Spleen (tissue), 11 donors: ENCODE data around the gene TCEA2. TPM values are rescaled to one million over a fixed set of nuclear protein-coding genes. Genes with fewer than 3 reads are reported as not detected.

Source experiments
- DNase-seq: peaks from one replicate; pipeline ENCODE4 v3.0.0-alpha.2; 2020
- H3K27ac ChIP-seq, 8 donors: fragments of 200-600 bp; sonication (generic) in 7 of 8; 1 replicate in 4 of 8; 2 replicates in 4 of 8; pipeline versions ENCODE4 v1.5.0 to v1.8.0; 2016 to 2021; ENCODE audit warnings: inconsistent platforms in 4 of 8, mild to moderate bottlenecking in 4 of 8, moderate library complexity in 1 of 8
- H3K27me3 ChIP-seq, 7 donors: fragments of 200-600 bp; sonication (generic) in 6 of 7; replicated peaks in 1 of 7; 1 replicate in 4 of 7; 2 replicates in 3 of 7; pipeline versions ENCODE4 v1.5.0 to v1.8.0; 2016 to 2021; ENCODE audit warnings: inconsistent platforms in 3 of 7, mild to moderate bottlenecking in 1 of 7
- H3K36me3 ChIP-seq, 6 donors: fragments of 200-600 bp; sonication (generic) in 5 of 6; 1 replicate in 4 of 6; 2 replicates in 2 of 6; pipeline versions ENCODE4 v1.5.0 to v1.8.0; 2016 to 2021; ENCODE audit warnings: inconsistent platforms in 2 of 6
- H3K4me1 ChIP-seq, 6 donors: fragments of 200-600 bp; sonication (generic) in 5 of 6; 1 replicate in 3 of 6; 2 replicates in 3 of 6; pipeline versions ENCODE4 v1.5.0 to v1.8.0; 2016 to 2021; ENCODE audit warnings: inconsistent platforms in 3 of 6
- H3K4me3 ChIP-seq, 8 donors: fragments of 200-600 bp; sonication (generic) in 7 of 8; 1 replicate in 4 of 8; 2 replicates in 4 of 8; pipeline versions ENCODE4 v1.5.0 to v1.8.0; 2016 to 2021; ENCODE audit warnings: inconsistent platforms in 4 of 8, mild to moderate bottlenecking in 4 of 8, moderate library complexity in 2 of 8
- H3K9me3 ChIP-seq, 8 donors: fragments of 200-600 bp; sonication (generic) in 7 of 8; 1 replicate in 4 of 8; 2 replicates in 4 of 8; pipeline versions ENCODE4 v1.5.0 to v1.8.0; 2016 to 2021; ENCODE audit warnings: inconsistent platforms in 4 of 8
- CTCF ChIP-seq, 11 experiments: fragments of 200-600 bp in 7 of 11; fragments of 450-650 bp in 4 of 11; sonication (generic) in 4 of 11; IDR thresholded peaks in 8 of 11; conservative IDR thresholded peaks in 3 of 11; 1 replicate in 7 of 11; 2 replicates in 4 of 11; pipeline versions ENCODE4 v1.4.0 to v1.8.0; 2016 to 2021; ENCODE audit warnings: antibody characterized with exemption in 11 of 11, inconsistent platforms in 4 of 11, mild to moderate bottlenecking in 1 of 11
- POLR2A ChIP-seq, 3 donors: fragments of 450-650 bp; IDR thresholded peaks; one replicate each; pipeline ENCODE4 v1.5.1; 2017; ENCODE audit warnings: antibody characterized with exemption in 3 of 3, mild to moderate bottlenecking in 1 of 3
- POLR2AphosphoS5 ChIP-seq, 3 donors: sonication (generic); formaldehyde crosslinking; IDR thresholded peaks; one replicate each; pipeline ENCODE4 v1.5.1; 2017; ENCODE audit warnings: antibody characterized with exemption in 3 of 3
- WGBS, 5 donors: extraction: QIAGEN DNeasy Blood & Tissue Kit in 3 of 5; methylation state at CpG; one replicate each; pipeline versions ENCODE4 v1.1.5 to v1.1.7; 2013 to 2018; 5-methylcytosine and 5-hydroxymethylcytosine counted together
- intact Hi-C: fragments of 100-400 bp; cut with DNase I; formaldehyde crosslinking; loops from one replicate; pipeline ENCODE4 v1.15.0; 2023; ENCODE audit warnings: low total_unique reads
- polyA plus RNA-seq, 3 donors: library from polyadenylated mRNA; stranded (reverse); fragments of 200-250 nt; gene quantifications; one replicate each; pipeline ENCODE4 v1.2.1, GENCODE V29; 2013
- total RNA-seq, 7 donors: library from RNA; depleted of rRNA in 3 of 7; stranded (reverse); fragments of >200 nt in 3 of 7; fragmentation: NEBNext Ultra II Directional in 4 of 7; extraction: Animal tissue kit (Norgen Biotek cat#: 25700) in 4 of 7; gene quantifications; one replicate each; pipeline versions ENCODE4 v1.1.0 to v1.2.1, GENCODE V29; 2016 to 2021
- donor health status: healthy with polysubstance abuse.
- donor health status: DM: no; HTN: no; CAD: no; lungs with moderate emphysema.
- donor health status: DM: no; HTN: no; CAD: no.
- donor health status: Bipolar disorder and iron deficiency.
- donor health status: healthy.
- donor health status: DM: no; HTN: no; CAD: no.
- donor health status: DM: yes; HTN: yes; CAD: no.

The TCEA2 gene
- total and polyA plus RNA-seq, 10 donors, result 18.6 to 60.8 (median 43.2) TPM

- peak overlapping the region; percentile 50 to 98 (median 88) for H3K4me3 ChIP-seq
- peak overlapping the region; percentile 55 to 88 (median 82) for H3K27ac ChIP-seq
- no peaks in the 10 kb centered on the region for H3K27me3 ChIP-seq
- DNase-seq, result no peak
- WGBS, 5 donors, result 3 to 11% (median 5%) methylated on average over 26 to 51 of the region's 51 CpGs
- H3K36me3 ChIP-seq, result no peaks in the 10 kb centered on the region
- H3K9me3 ChIP-seq, result no peaks in the 10 kb centered on the region
- TF ChIP-seq CTCF (IDR thresholded peaks at IDR 0.05 in 8 of 11, conservative IDR thresholded peaks at IDR 0.05 in 3 of 11) (no peak), POLR2AphosphoS5 (IDR thresholded peaks at IDR 0.05) (peak in 2 of 3 donors; percentile 4 to 42), POLR2A (IDR thresholded peaks at IDR 0.05) (no peak)
- H3K4me1 ChIP-seq, result peaks cover 24 to 68% (median 63%) of the 10 kb centered on the region in 6 donors
- intact Hi-C loops, result loop anchor here (5.0 kb wide), 1 partner anchor 81 kb away; the partner anchor contains the start of gene PRPF6
These were observed 569 bp downstream of the TCEA2 start for GRCh38 chr20:64063389-64064144.

- H3K9me3 ChIP-seq, result no peaks in the 10 kb centered on the region
- no peak for DNase-seq
- WGBS, 5 donors, result 33 to 72% (median 61%) methylated on average over 10 to 12 of the region's 12 CpGs
- H3K36me3 ChIP-seq, result no peaks in the 10 kb centered on the region
- H3K4me3 ChIP-seq, result peak overlapping the region in 7 of 8 donors; percentile 65 to 98 (median 88)
- H3K27me3 ChIP-seq, result no peaks in the 10 kb centered on the region
- H3K4me1 ChIP-seq, result peaks cover 28 to 72% (median 68%) of the 10 kb centered on the region in 6 donors
- TF ChIP-seq POLR2A (IDR thresholded peaks at IDR 0.05) (no peak), CTCF (IDR thresholded peaks at IDR 0.05 in 8 of 11, conservative IDR thresholded peaks at IDR 0.05 in 3 of 11) (no peak), POLR2AphosphoS5 (IDR thresholded peaks at IDR 0.05) (peak in 1 of 3 donors; percentile 3)
- peak overlapping the region in 5 of 8 donors; percentile 75 to 88 (median 84) for H3K27ac ChIP-seq
- intact Hi-C loops, result loop anchor here (5.0 kb wide), 1 partner anchor 82 kb away; the partner anchor contains the start of gene PRPF6
These were observed 1.2 kb downstream of the TCEA2 start for GRCh38 chr20:64064145-64064698.

GRCh38 chr20:64065062-64065973 is 2.3 kb downstream of the TCEA2 start:
- Histone ChIP-seq H3K36me3 (peaks cover 0 to 4% (median 0%) of the 10 kb centered on the region in 6 donors), H3K4me3 (no peak overlapping the region), H3K9me3 (no peaks in the 10 kb centered on the region), H3K4me1 (peaks cover 28 to 83% (median 78%) of the 10 kb centered on the region in 6 donors), H3K27ac (peak overlapping the region in 4 of 8 donors; percentile 7 to 81 (median 40)), H3K27me3 (no peaks in the 10 kb centered on the region)
- no peak for TF ChIP-seq CTCF (IDR thresholded peaks at IDR 0.05 in 8 of 11, conservative IDR thresholded peaks at IDR 0.05 in 3 of 11)
- peak in 2 of 3 donors; percentile 17 to 26 for TF ChIP-seq POLR2AphosphoS5 (IDR thresholded peaks at IDR 0.05)
- DNase-seq, result no peak
- WGBS, 5 donors, result 41 to 54% (median 48%) methylated on average over 27 of the region's 27 CpGs
- intact Hi-C loops, result no loop called here
